WTC11 (cell line): ENCODE measurements around the gene URM1. TPM values are rescaled to one million over a fixed set of nuclear protein-coding genes. Genes with fewer than 3 reads are reported as not detected.

Source experiments
- AFF4 ChIP-seq: sonication (generic); formaldehyde crosslinking; IDR thresholded peaks from 2 replicates; pipeline ENCODE4 v1.8.1; 2023; ENCODE audit warnings: mild to moderate bottlenecking, missing genetic modification reagents, borderline replicate concordance
- ATF2 ChIP-seq: sonication (generic); formaldehyde crosslinking; IDR thresholded peaks from 2 replicates; pipeline ENCODE4 v1.8.1; 2022; ENCODE audit warnings: low read depth, missing genetic modification reagents, borderline replicate concordance
- ATF3 ChIP-seq: sonication (generic); formaldehyde crosslinking; conservative IDR thresholded peaks from 2 replicates; pipeline ENCODE4 v1.8.1; 2022; ENCODE audit warnings: mild to moderate bottlenecking, missing genetic modification reagents
- EMX1 ChIP-seq: fragments of 250-450 bp; sonication (Bioruptor Pico); IDR thresholded peaks from 2 replicates; pipeline ENCODE4 v1.8.0; 2021; ENCODE audit warnings: mild to moderate bottlenecking
- ERG ChIP-seq: fragments of 250-450 bp; sonication (Bioruptor Pico); IDR thresholded peaks from 2 replicates; pipeline ENCODE4 v1.8.0; 2021; ENCODE audit warnings: mild to moderate bottlenecking
- ETV6 ChIP-seq: sonication (generic); formaldehyde crosslinking; IDR thresholded peaks from 2 replicates; pipeline ENCODE4 v1.8.1; 2022; ENCODE audit warnings: mild to moderate bottlenecking, missing genetic modification reagents
- FOXP1 ChIP-seq: sonication (generic); formaldehyde crosslinking; IDR thresholded peaks from 2 replicates; pipeline ENCODE4 v1.8.0; 2022; ENCODE audit warnings: missing genetic modification reagents, mild to moderate bottlenecking, moderate library complexity, borderline replicate concordance
- FOXP4 ChIP-seq: sonication (generic); formaldehyde crosslinking; IDR thresholded peaks from 2 replicates; pipeline ENCODE4 v1.8.0; 2022; ENCODE audit warnings: mild to moderate bottlenecking, missing genetic modification reagents
- GABPB1 ChIP-seq: sonication (generic); formaldehyde crosslinking; IDR thresholded peaks from 2 replicates; pipeline ENCODE4 v1.8.1; 2023; ENCODE audit warnings: mild to moderate bottlenecking, missing genetic modification reagents
- JAZF1 ChIP-seq: fragments of 250-450 bp; sonication (Bioruptor Pico); IDR thresholded peaks from 2 replicates; pipeline ENCODE4 v1.9.0; 2021; ENCODE audit warnings: moderate library complexity, mild to moderate bottlenecking, inconsistent platforms
- KAT7 ChIP-seq: sonication (generic); formaldehyde crosslinking; IDR thresholded peaks from 2 replicates; pipeline ENCODE4 v1.8.1; 2023; ENCODE audit warnings: missing genetic modification reagents, mild to moderate bottlenecking, borderline replicate concordance
- MAX ChIP-seq: sonication (generic); formaldehyde crosslinking; IDR thresholded peaks from 2 replicates; pipeline ENCODE4 v1.8.0; 2022; ENCODE audit warnings: mild to moderate bottlenecking, missing genetic modification reagents
- MXD4 ChIP-seq: fragments of 250-450 bp; sonication (Bioruptor Pico); IDR thresholded peaks from 2 replicates; pipeline ENCODE4 v1.8.0; 2021; ENCODE audit warnings: mild to moderate bottlenecking, moderate library complexity, borderline replicate concordance
- NFATC4 ChIP-seq: fragments of 250-450 bp; sonication (Bioruptor Pico); IDR thresholded peaks from 2 replicates; pipeline ENCODE4 v1.9.0; 2021; ENCODE audit warnings: mild to moderate bottlenecking
- NR1H2 ChIP-seq: sonication (generic); formaldehyde crosslinking; IDR thresholded peaks from 2 replicates; pipeline ENCODE4 v1.9.0; 2021; ENCODE audit warnings: mild to moderate bottlenecking, moderate library complexity, missing genetic modification reagents
- NR2C2 ChIP-seq: sonication (generic); formaldehyde crosslinking; IDR thresholded peaks from 2 replicates; pipeline ENCODE4 v1.8.0; 2022; ENCODE audit warnings: mild to moderate bottlenecking, missing genetic modification reagents
- SOX15 ChIP-seq: fragments of 250-450 bp; sonication (Bioruptor Pico); IDR thresholded peaks from 2 replicates; pipeline ENCODE4 v1.9.0; 2021; ENCODE audit warnings: mild to moderate bottlenecking
- TEAD4 ChIP-seq: sonication (generic); formaldehyde crosslinking; IDR thresholded peaks from 2 replicates; pipeline ENCODE4 v1.8.0; 2022; ENCODE audit warnings: mild to moderate bottlenecking, missing genetic modification reagents
- TP53 ChIP-seq: sonication (generic); formaldehyde crosslinking; IDR thresholded peaks from 2 replicates; pipeline ENCODE4 v1.8.1; 2023; ENCODE audit warnings: mild to moderate bottlenecking, missing genetic modification reagents
- USF1 ChIP-seq: sonication (generic); formaldehyde crosslinking; IDR thresholded peaks from 2 replicates; pipeline ENCODE4 v1.8.0; 2022; ENCODE audit warnings: mild to moderate bottlenecking, missing genetic modification reagents
- ZNF138 ChIP-seq: sonication (generic); formaldehyde crosslinking; conservative IDR thresholded peaks from 2 replicates; pipeline ENCODE4 v1.8.1; 2022; ENCODE audit warnings: mild to moderate bottlenecking, moderate library complexity, missing genetic modification reagents
- ZNF416 ChIP-seq: fragments of 250-450 bp; sonication (Bioruptor Pico); IDR thresholded peaks from 2 replicates; pipeline ENCODE4 v1.9.0; 2021; ENCODE audit warnings: mild to moderate bottlenecking, inconsistent platforms
- ZNF671 ChIP-seq: fragments of 250-450 bp; sonication (Bioruptor Pico); IDR thresholded peaks from 2 replicates; pipeline ENCODE4 v1.8.0; 2021; ENCODE audit warnings: mild to moderate bottlenecking
- total RNA-seq: library from RNA; stranded (reverse); gene quantifications from 3 replicates; pipeline ENCODE4 v1.2.3, GENCODE V29; 2021
- TF ChIP-seq, protein P1 (sequence below): sonication (generic); formaldehyde crosslinking; IDR thresholded peaks from 2 replicates; pipeline ENCODE4 v1.8.0; 2023; ENCODE audit warnings: missing genetic modification reagents
- TF ChIP-seq, protein P2 (sequence below): sonication (generic); formaldehyde crosslinking; IDR thresholded peaks from 2 replicates; pipeline ENCODE4 v1.8.1; 2023; ENCODE audit warnings: mild to moderate bottlenecking, missing genetic modification reagents

Gene URM1
- total RNA-seq, 1 experiment from 2014 or later = 67.9 TPM

GRCh38 chr9:128370752-128371629, at the start of gene URM1 (continued):
- TF ChIP-seq AFF4 (no peak), EMX1 (CRISPR knock-in tag) (no peak), ZNF138 (CRISPR knock-in tag) (no peak), SOX15 (no peak), USF1 (no peak), NR1H2 (CRISPR knock-in tag) (no peak), NFATC4 (CRISPR knock-in tag) (no peak), MXD4 (CRISPR knock-in tag) (no peak), ZNF671 (CRISPR knock-in tag) (no peak), MAX (CRISPR knock-in tag) (peak; percentile 62; the same call in 1 of the 2 replicates), GABPB1 (CRISPR knock-in tag) (peak; percentile 5; the same call in 1 of the 2 replicates), FOXP4 (0 out of 2 replicates have a peak, but pooled peaks have one; percentile 18), ZNF416 (CRISPR knock-in tag) (no peak), KAT7 (CRISPR knock-in tag) (no peak), ATF3 (no peak), ATF2 (no peak), ETV6 (CRISPR knock-in tag) (peak; percentile 78; the same call in 1 of the 2 replicates), ERG (CRISPR knock-in tag) (no peak), TEAD4 (no peak), NR2C2 (CRISPR knock-in tag) (no peak), FOXP1 (CRISPR knock-in tag) (no peak), JAZF1 (CRISPR knock-in tag) (no peak), TP53 (CRISPR knock-in tag) (no peak)
- TF ChIP-seq, protein P1, sequence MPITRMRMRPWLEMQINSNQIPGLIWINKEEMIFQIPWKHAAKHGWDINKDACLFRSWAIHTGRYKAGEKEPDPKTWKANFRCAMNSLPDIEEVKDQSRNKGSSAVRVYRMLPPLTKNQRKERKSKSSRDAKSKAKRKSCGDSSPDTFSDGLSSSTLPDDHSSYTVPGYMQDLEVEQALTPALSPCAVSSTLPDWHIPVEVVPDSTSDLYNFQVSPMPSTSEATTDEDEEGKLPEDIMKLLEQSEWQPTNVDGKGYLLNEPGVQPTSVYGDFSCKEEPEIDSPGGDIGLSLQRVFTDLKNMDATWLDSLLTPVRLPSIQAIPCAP (CRISPR knock-in tag) = 0 out of 2 replicates have a peak, but pooled peaks have one; percentile 21
- TF ChIP-seq, protein P2, sequence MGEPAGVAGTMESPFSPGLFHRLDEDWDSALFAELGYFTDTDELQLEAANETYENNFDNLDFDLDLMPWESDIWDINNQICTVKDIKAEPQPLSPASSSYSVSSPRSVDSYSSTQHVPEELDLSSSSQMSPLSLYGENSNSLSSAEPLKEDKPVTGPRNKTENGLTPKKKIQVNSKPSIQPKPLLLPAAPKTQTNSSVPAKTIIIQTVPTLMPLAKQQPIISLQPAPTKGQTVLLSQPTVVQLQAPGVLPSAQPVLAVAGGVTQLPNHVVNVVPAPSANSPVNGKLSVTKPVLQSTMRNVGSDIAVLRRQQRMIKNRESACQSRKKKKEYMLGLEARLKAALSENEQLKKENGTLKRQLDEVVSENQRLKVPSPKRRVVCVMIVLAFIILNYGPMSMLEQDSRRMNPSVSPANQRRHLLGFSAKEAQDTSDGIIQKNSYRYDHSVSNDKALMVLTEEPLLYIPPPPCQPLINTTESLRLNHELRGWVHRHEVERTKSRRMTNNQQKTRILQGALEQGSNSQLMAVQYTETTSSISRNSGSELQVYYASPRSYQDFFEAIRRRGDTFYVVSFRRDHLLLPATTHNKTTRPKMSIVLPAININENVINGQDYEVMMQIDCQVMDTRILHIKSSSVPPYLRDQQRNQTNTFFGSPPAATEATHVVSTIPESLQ = no peak
